Subcutaneous abdominal adipose tissue (tissue), 5 donors: ENCODE results near the gene FARP1.
"Not testable (repeated sequence)": the region's sequence is repeated elsewhere in the genome, so short reads cannot be mapped to it uniquely, and the experiment has no call there.

Experiments
- H3K27ac ChIP-seq: one replicate; pipeline ENCODE4 v1.7.0; 2013; ENCODE audit warnings: low read depth, mild to moderate bottlenecking, inconsistent platforms, low read length, moderate library complexity
- H3K27me3 ChIP-seq, 5 donors: one replicate each; pipeline ENCODE4 v1.7.0; 2013; ENCODE audit warnings: low read length in 5 of 5, inconsistent platforms in 1 of 5; ENCODE audit not compliant: control insufficient read depth in 5 of 5, insufficient read depth in 4 of 5
- H3K36me3 ChIP-seq, 5 donors: one replicate each; pipeline ENCODE4 v1.7.0; 2013; ENCODE audit warnings: low read length in 5 of 5; ENCODE audit not compliant: control insufficient read depth in 5 of 5, insufficient read depth in 5 of 5
- H3K4me1 ChIP-seq, 5 donors: one replicate each; pipeline ENCODE4 v1.7.0; 2013; ENCODE audit warnings: low read length in 5 of 5, mild to moderate bottlenecking in 3 of 5, moderate library complexity in 1 of 5; ENCODE audit not compliant: control insufficient read depth in 5 of 5, insufficient read depth in 5 of 5
- H3K4me3 ChIP-seq, 5 donors: one replicate each; pipeline ENCODE4 v1.7.0; 2013; ENCODE audit warnings: low read length in 5 of 5, low read depth in 1 of 5
- H3K9ac ChIP-seq, 5 donors: one replicate each; pipeline ENCODE4 v1.7.0; 2013; ENCODE audit warnings: low read length in 5 of 5, mild to moderate bottlenecking in 4 of 5, moderate library complexity in 3 of 5
- H3K9me3 ChIP-seq, 5 donors: one replicate each; pipeline ENCODE4 v1.7.0; 2013; ENCODE audit warnings: low read length in 5 of 5; ENCODE audit not compliant: control insufficient read depth in 5 of 5
- donor health status: healthy.
- donor health status: healthy.
- donor health status: healthy.
- donor health status: healthy.
- donor health status: healthy.

The FARP1 gene

GRCh38 chr13:98262292-98262691 lies 119.4 kb downstream of the FARP1 start:
- Histone ChIP-seq H3K27ac (no peak overlapping the region), H3K27me3 (no peaks in the 10 kb centered on the region), H3K9ac (no peak overlapping the region), H3K36me3 (no peaks in the 10 kb centered on the region), H3K9me3 (no peaks in the 10 kb centered on the region), H3K4me3 (no peak overlapping the region), H3K4me1 (peaks cover 0 to 19% (median 8%) of the 10 kb centered on the region in 5 donors)

GRCh38 chr13:98263841-98264240 lies 120.9 kb downstream of the FARP1 start:
- Histone ChIP-seq H3K27me3 (no peaks in the 10 kb centered on the region), H3K9me3 (no peaks in the 10 kb centered on the region), H3K4me1 (peaks cover 0 to 23% (median 11%) of the 10 kb centered on the region in 5 donors), H3K27ac (no peak overlapping the region), H3K36me3 (no peaks in the 10 kb centered on the region), H3K9ac (no peak overlapping the region), H3K4me3 (no peak overlapping the region)

GRCh38 chr13:98264877-98265276 lies 122.0 kb downstream of the FARP1 start:
- Histone ChIP-seq H3K36me3 (no peaks in the 10 kb centered on the region), H3K9ac (no peak overlapping the region), H3K27ac (no peak overlapping the region), H3K9me3 (no peaks in the 10 kb centered on the region), H3K27me3 (no peaks in the 10 kb centered on the region), H3K4me1 (peaks cover 0 to 23% (median 11%) of the 10 kb centered on the region in 5 donors), H3K4me3 (no peak overlapping the region)

- H3K4me1 ChIP-seq: peaks cover 0 to 19% (median 11%) of the 10 kb centered on the region in 5 donors
- H3K9ac ChIP-seq: peak overlapping the region in 1 of 5 donors; percentile 11
- H3K4me3 ChIP-seq: no peak overlapping the region
- H3K9me3 ChIP-seq: no peaks in the 10 kb centered on the region
- H3K27ac ChIP-seq: no peak overlapping the region
- no peaks in the 10 kb centered on the region for H3K36me3 ChIP-seq
- no peaks in the 10 kb centered on the region for H3K27me3 ChIP-seq
These were observed 123.0 kb downstream of the FARP1 start for GRCh38 chr13:98265692-98266551.

GRCh38 chr13:98267080-98267912 lies 124.4 kb downstream of the FARP1 start:
- Histone ChIP-seq H3K27me3 (no peaks in the 10 kb centered on the region), H3K36me3 (no peaks in the 10 kb centered on the region), H3K4me3 (peak overlapping the region in 1 of 5 donors; percentile 18), H3K9ac (no peak overlapping the region), H3K4me1 (peaks cover 0 to 17% (median 11%) of the 10 kb centered on the region in 5 donors), H3K9me3 (no peaks in the 10 kb centered on the region), H3K27ac (no peak overlapping the region)

GRCh38 chr13:98269386-98269785 lies 126.5 kb downstream of the FARP1 start:
- H3K4me1 ChIP-seq: peaks cover 0 to 17% (median 11%) of the 10 kb centered on the region in 5 donors
- H3K27me3 ChIP-seq: no peaks in the 10 kb centered on the region
- H3K27ac ChIP-seq: no peak overlapping the region

GRCh38 chr13:98270819-98271218 lies 127.9 kb downstream of the FARP1 start:
- H3K36me3 ChIP-seq: no peaks in the 10 kb centered on the region
- no peaks in the 10 kb centered on the region for H3K27me3 ChIP-seq
- peaks cover 0 to 15% (median 10%) of the 10 kb centered on the region in 5 donors for H3K4me1 ChIP-seq
- no peak overlapping the region for H3K9ac ChIP-seq
- no peak overlapping the region for H3K27ac ChIP-seq
- no peak overlapping the region for H3K4me3 ChIP-seq
- H3K9me3 ChIP-seq: no peaks in the 10 kb centered on the region

More at GRCh38 chr13:98269386-98269785, 126.5 kb downstream of the FARP1 start:
- H3K9ac ChIP-seq: no peak overlapping the region
- no peaks in the 10 kb centered on the region for H3K9me3 ChIP-seq
- H3K36me3 ChIP-seq: no peaks in the 10 kb centered on the region
- no peak overlapping the region for H3K4me3 ChIP-seq

GRCh38 chr13:98271646-98272045 lies 128.8 kb downstream of the FARP1 start:
- not testable (repeated sequence) for H3K27ac ChIP-seq, H3K36me3 ChIP-seq, H3K9me3 ChIP-seq, H3K4me1 ChIP-seq, H3K4me3 ChIP-seq, H3K9ac ChIP-seq, H3K27me3 ChIP-seq

GRCh38 chr13:98272549-98272948 lies 129.7 kb downstream of the FARP1 start:
- no peak overlapping the region for H3K9ac ChIP-seq
- no peaks in the 10 kb centered on the region for H3K27me3 ChIP-seq
- H3K27ac ChIP-seq: no peak overlapping the region
- no peak overlapping the region for H3K4me3 ChIP-seq
- H3K4me1 ChIP-seq: peaks cover 0 to 3% (median under 1%) of the 10 kb centered on the region in 5 donors
- H3K36me3 ChIP-seq: no peaks in the 10 kb centered on the region
- no peaks in the 10 kb centered on the region for H3K9me3 ChIP-seq
